Endothelial cell of umbilical vein (primary cell): Measurements from ENCODE around the gene SP2.

ENCODE experiments used
- CTCF ChIP-seq, 2 donors: IDR thresholded peaks; 1 replicate in 1 of 2; 2 replicates in 1 of 2; pipeline ENCODE4 v1.5.1; 2011; ENCODE audit warnings: low read length in 2 of 2, mild to moderate bottlenecking in 2 of 2, moderate library complexity in 2 of 2, control low read depth in 1 of 2, inconsistent platforms in 1 of 2, low read depth in 1 of 2; ENCODE audit not compliant: insufficient read depth in 1 of 2; ENCODE audit errors: extremely low read depth in 1 of 2
- EZH2 ChIP-seq: IDR thresholded peaks from 2 replicates; pipeline ENCODE4 v1.6.1; 2012; ENCODE audit warnings: borderline replicate concordance, low read depth, mild to moderate bottlenecking, moderate library complexity, low read length, inconsistent platforms; ENCODE audit not compliant: severe bottlenecking
- FOS ChIP-seq: IDR thresholded peaks from 2 replicates; pipeline ENCODE4 v1.6.1; 2011; ENCODE audit warnings: mild to moderate bottlenecking, low read length, moderate library complexity, borderline replicate concordance; ENCODE audit not compliant: insufficient read depth
- GATA2 ChIP-seq: IDR thresholded peaks from 2 replicates; pipeline ENCODE4 v1.7.0; 2011; ENCODE audit warnings: low read depth, mild to moderate bottlenecking, moderate library complexity, mixed read lengths, low read length; ENCODE audit not compliant: insufficient read length, insufficient read depth
- JUN ChIP-seq: IDR thresholded peaks from 2 replicates; pipeline ENCODE4 v1.6.1; 2011; ENCODE audit warnings: borderline replicate concordance, low read depth; ENCODE audit not compliant: insufficient read length, insufficient read depth
- MAX ChIP-seq: IDR thresholded peaks from 2 replicates; pipeline ENCODE4 v1.6.1; 2011; ENCODE audit not compliant: insufficient read depth, insufficient read length
- POLR2A ChIP-seq: IDR thresholded peaks from 2 replicates; pipeline ENCODE4 v1.6.1; 2012; ENCODE audit warnings: low read depth, mild to moderate bottlenecking, control low read depth, low read length
- POLR2AphosphoS5 ChIP-seq: IDR thresholded peaks from 2 replicates; pipeline ENCODE4 v1.6.1; 2012; ENCODE audit warnings: low read depth, mild to moderate bottlenecking, control low read depth, low read length, moderate library complexity; ENCODE audit not compliant: insufficient read depth

GRCh38 chr17:47969930-47970724 lies 74.1 kb downstream of the SP2 start:
- TF ChIP-seq POLR2A (no peak), EZH2 (no peak), CTCF (IDR thresholded peaks at IDR 0.05; ENCODE audit: extremely low read depth in 1 of 2, insufficient read depth in 1 of 2, low read depth in 1 of 2, low read length in 2 of 2) (no peak), GATA2 (no peak), POLR2AphosphoS5 (no peak), MAX (no peak), FOS (no peak), JUN (no peak)
